ENCODE data around the gene IRAK1.
"Not testable (repeated sequence)": the region's sequence is repeated elsewhere in the genome, so short reads cannot be mapped to it uniquely, and the experiment has no call there.

GRCh38 chrX:153994398-153994797 lies 25.3 kb downstream of the IRAK1 start:
- TF ChIP-seq, protein P1, sequence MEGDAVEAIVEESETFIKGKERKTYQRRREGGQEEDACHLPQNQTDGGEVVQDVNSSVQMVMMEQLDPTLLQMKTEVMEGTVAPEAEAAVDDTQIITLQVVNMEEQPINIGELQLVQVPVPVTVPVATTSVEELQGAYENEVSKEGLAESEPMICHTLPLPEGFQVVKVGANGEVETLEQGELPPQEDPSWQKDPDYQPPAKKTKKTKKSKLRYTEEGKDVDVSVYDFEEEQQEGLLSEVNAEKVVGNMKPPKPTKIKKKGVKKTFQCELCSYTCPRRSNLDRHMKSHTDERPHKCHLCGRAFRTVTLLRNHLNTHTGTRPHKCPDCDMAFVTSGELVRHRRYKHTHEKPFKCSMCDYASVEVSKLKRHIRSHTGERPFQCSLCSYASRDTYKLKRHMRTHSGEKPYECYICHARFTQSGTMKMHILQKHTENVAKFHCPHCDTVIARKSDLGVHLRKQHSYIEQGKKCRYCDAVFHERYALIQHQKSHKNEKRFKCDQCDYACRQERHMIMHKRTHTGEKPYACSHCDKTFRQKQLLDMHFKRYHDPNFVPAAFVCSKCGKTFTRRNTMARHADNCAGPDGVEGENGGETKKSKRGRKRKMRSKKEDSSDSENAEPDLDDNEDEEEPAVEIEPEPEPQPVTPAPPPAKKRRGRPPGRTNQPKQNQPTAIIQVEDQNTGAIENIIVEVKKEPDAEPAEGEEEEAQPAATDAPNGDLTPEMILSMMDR (IDR thresholded peaks at IDR 0.05): not testable (repeated sequence)
- TF ChIP-seq POLR2A (IDR thresholded peaks at IDR 0.05): not testable (repeated sequence)

Data from esophagus squamous epithelium (tissue), 4 donors.